Measurements from ENCODE around the gene SEC61G. TPM values are rescaled to one million over a fixed set of nuclear protein-coding genes. Genes with fewer than 3 reads are reported as not detected.

Gene SEC61G
- polyA plus RNA-seq, 3 donors from 2014 or later, result 259 to 302 (median 283) TPM

Other genes with a start within 250 kb of the SEC61G start
- not detected for gene VSTM2A, start 216.8 kb downstream of the SEC61G start, polyA plus RNA-seq

Data from immature natural killer cell (primary cell).